Neural cell (in vitro differentiated cells): Measurements from ENCODE around the gene SDK2.

Experiments
- EP300 ChIP-seq: fragments of 450-650 bp; conservative IDR thresholded peaks from 2 replicates; pipeline ENCODE4 v1.6.1; 2014; ENCODE audit warnings: antibody characterized with exemption, mild to moderate bottlenecking, moderate library complexity; ENCODE audit not compliant: poor library complexity, severe bottlenecking
- EZH2 ChIP-seq: fragments of 200-600, 300-800 bp; shearing (Covaris generic), sonication (generic); IDR thresholded peaks from 2 replicates; pipeline ENCODE4 v1.6.1; 2014; ENCODE audit warnings: antibody characterized with exemption, low read length, borderline replicate concordance, mild to moderate bottlenecking; ENCODE audit not compliant: insufficient read depth, poor library complexity, severe bottlenecking
- POLR2AphosphoS5 ChIP-seq: IDR thresholded peaks from 2 replicates; pipeline ENCODE4 v1.6.1; 2012
- TAF1 ChIP-seq: IDR thresholded peaks from 2 replicates; pipeline ENCODE4 v1.6.1; 2012; ENCODE audit warnings: low read depth
- TF ChIP-seq, protein P1 (sequence below): fragments of 450-650 bp; IDR thresholded peaks from 2 replicates; pipeline ENCODE4 v1.5.1; 2014; ENCODE audit warnings: antibody characterized with exemption, mild to moderate bottlenecking, moderate library complexity; ENCODE audit not compliant: poor library complexity, severe bottlenecking
- TF ChIP-seq, protein P2 (sequence below): IDR thresholded peaks from 2 replicates; pipeline ENCODE4 v1.6.1; 2012; ENCODE audit warnings: borderline replicate concordance

DNA sequence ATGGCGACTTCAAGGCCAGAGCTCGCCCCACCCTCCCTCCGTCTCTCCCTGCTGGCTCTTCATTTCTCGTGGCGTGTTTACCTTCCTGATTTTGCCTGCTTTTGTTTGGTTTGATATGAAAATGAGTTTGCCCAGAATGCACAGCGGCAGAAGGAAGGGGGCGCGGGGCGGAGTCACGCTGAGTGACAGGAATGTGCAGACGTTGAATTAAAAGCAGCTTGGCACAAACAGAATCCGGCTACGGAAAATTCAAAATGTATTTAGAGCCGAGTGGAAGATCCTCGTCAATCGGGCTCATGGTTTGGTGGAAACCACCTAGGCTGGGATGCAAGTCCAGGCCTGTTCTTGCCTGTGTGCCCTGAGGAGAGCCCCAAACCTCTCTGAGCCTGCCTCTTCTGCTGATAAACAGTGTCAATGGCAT lies 102.7 kb downstream of the SDK2 start:
- TF ChIP-seq, protein P1, sequence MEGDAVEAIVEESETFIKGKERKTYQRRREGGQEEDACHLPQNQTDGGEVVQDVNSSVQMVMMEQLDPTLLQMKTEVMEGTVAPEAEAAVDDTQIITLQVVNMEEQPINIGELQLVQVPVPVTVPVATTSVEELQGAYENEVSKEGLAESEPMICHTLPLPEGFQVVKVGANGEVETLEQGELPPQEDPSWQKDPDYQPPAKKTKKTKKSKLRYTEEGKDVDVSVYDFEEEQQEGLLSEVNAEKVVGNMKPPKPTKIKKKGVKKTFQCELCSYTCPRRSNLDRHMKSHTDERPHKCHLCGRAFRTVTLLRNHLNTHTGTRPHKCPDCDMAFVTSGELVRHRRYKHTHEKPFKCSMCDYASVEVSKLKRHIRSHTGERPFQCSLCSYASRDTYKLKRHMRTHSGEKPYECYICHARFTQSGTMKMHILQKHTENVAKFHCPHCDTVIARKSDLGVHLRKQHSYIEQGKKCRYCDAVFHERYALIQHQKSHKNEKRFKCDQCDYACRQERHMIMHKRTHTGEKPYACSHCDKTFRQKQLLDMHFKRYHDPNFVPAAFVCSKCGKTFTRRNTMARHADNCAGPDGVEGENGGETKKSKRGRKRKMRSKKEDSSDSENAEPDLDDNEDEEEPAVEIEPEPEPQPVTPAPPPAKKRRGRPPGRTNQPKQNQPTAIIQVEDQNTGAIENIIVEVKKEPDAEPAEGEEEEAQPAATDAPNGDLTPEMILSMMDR: no peak
- TF ChIP-seq POLR2AphosphoS5: no peak
- TF ChIP-seq EZH2: no peak
- TF ChIP-seq TAF1: no peak
- TF ChIP-seq EP300: no peak
- TF ChIP-seq, protein P2, sequence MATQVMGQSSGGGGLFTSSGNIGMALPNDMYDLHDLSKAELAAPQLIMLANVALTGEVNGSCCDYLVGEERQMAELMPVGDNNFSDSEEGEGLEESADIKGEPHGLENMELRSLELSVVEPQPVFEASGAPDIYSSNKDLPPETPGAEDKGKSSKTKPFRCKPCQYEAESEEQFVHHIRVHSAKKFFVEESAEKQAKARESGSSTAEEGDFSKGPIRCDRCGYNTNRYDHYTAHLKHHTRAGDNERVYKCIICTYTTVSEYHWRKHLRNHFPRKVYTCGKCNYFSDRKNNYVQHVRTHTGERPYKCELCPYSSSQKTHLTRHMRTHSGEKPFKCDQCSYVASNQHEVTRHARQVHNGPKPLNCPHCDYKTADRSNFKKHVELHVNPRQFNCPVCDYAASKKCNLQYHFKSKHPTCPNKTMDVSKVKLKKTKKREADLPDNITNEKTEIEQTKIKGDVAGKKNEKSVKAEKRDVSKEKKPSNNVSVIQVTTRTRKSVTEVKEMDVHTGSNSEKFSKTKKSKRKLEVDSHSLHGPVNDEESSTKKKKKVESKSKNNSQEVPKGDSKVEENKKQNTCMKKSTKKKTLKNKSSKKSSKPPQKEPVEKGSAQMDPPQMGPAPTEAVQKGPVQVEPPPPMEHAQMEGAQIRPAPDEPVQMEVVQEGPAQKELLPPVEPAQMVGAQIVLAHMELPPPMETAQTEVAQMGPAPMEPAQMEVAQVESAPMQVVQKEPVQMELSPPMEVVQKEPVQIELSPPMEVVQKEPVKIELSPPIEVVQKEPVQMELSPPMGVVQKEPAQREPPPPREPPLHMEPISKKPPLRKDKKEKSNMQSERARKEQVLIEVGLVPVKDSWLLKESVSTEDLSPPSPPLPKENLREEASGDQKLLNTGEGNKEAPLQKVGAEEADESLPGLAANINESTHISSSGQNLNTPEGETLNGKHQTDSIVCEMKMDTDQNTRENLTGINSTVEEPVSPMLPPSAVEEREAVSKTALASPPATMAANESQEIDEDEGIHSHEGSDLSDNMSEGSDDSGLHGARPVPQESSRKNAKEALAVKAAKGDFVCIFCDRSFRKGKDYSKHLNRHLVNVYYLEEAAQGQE: no peak
